Heart right ventricle (tissue), 16 donors: Measurements from ENCODE around the gene SEPTIN10. TPM values are rescaled to one million over a fixed set of nuclear protein-coding genes. Genes with fewer than 3 reads are reported as not detected.

ENCODE experiments used
- ATAC-seq, 8 donors: fragments of 200-7000 bp; cut with Tn5 transposase; one replicate each; pipeline ENCODE4 v1.9.1; 2020; ENCODE audit warnings: mild to moderate bottlenecking in 8 of 8, moderate library complexity in 8 of 8, moderate number of reproducible peaks in 1 of 8
- DNase-seq, 2 donors: peaks; one replicate each; pipeline ENCODE4 v3.0.0-alpha.2; 2020
- H3K27ac ChIP-seq, 10 donors: fragments of 200-600 bp; sonication (generic) in 2 of 10; one replicate each; pipeline versions ENCODE4 v1.5.0 to v1.8.0; 2020 to 2022; ENCODE audit warnings: mild to moderate bottlenecking in 3 of 10
- H3K27me3 ChIP-seq, 7 donors: fragments of 200-600 bp; one replicate each; pipeline ENCODE4 v1.8.0; 2021 to 2022; ENCODE audit warnings: mild to moderate bottlenecking in 2 of 7
- H3K36me3 ChIP-seq, 9 donors: fragments of 200-600 bp; sonication (generic) in 1 of 9; one replicate each; pipeline versions ENCODE4 v1.5.0 to v1.8.0; 2020 to 2022; ENCODE audit warnings: mild to moderate bottlenecking in 2 of 9
- H3K4me1 ChIP-seq, 9 donors: fragments of 200-600 bp; sonication (generic) in 1 of 9; one replicate each; pipeline versions ENCODE4 v1.5.0 to v1.8.0; 2020 to 2022; ENCODE audit warnings: mild to moderate bottlenecking in 4 of 9
- H3K4me3 ChIP-seq, 10 donors: fragments of 200-600 bp; sonication (generic) in 2 of 10; one replicate each; pipeline versions ENCODE4 v1.5.0 to v1.8.0; 2020 to 2022; ENCODE audit warnings: mild to moderate bottlenecking in 7 of 10, moderate library complexity in 2 of 10
- H3K9me3 ChIP-seq, 11 donors: fragments of 200-600 bp in 10 of 11; sonication (generic) in 2 of 11; one replicate each; pipeline versions ENCODE4 v1.5.0 to v1.8.0; 2013 to 2022; ENCODE audit warnings: mild to moderate bottlenecking in 2 of 11, control low read depth in 1 of 11, moderate library complexity in 1 of 11
- WGBS, 2 donors: extraction: QIAGEN DNeasy Blood & Tissue Kit; methylation state at CpG; one replicate each; pipeline ENCODE4 v1.1.7; 2013; ENCODE audit warnings: inconsistent platforms in 1 of 2; 5-methylcytosine and 5-hydroxymethylcytosine counted together
- intact Hi-C, 10 donors: fragments of 100-400 bp; cut with DNase I; formaldehyde crosslinking; loops; one replicate each; pipeline versions ENCODE4 v1.11.1 to v1.14.2; 2022
- polyA plus RNA-seq, 2 donors: library from polyadenylated mRNA; stranded (reverse); fragments of 200-250 nt; gene quantifications; one replicate each; pipeline ENCODE4 v1.2.3, GENCODE V29; 2013
- total RNA-seq, 10 donors: library from RNA; stranded (reverse); fragmentation: NEBNext Ultra II Directional in 3 of 10; extraction: Animal tissue kit (Norgen Biotek cat#: 25700) in 3 of 10; gene quantifications; one replicate each; pipeline versions ENCODE4 v1.2.1 to v1.2.4, GENCODE V29; 2021 to 2023
- TF ChIP-seq, protein P1 (sequence below), 9 donors: fragments of 200-600 bp; sonication (generic) in 2 of 9; IDR thresholded peaks; one replicate each; pipeline versions ENCODE4 v1.5.0 to v1.8.0; 2021 to 2022; ENCODE audit warnings: antibody characterized with exemption in 9 of 9, mild to moderate bottlenecking in 5 of 9, moderate library complexity in 1 of 9
- donor health status: Arrhythmogenic right ventricular cardiomyopathy.
- donor health status: ischemic (EF 13 %, LVEDD 7.1; RV severe dilation, severe dysfunction).
- donor health status: healthy with polysubstance abuse.
- donor health status: DM: no; HTN: yes; CAD: no.
- donor health status: DM: no; HTN: no; CAD: no.
- donor health status: ischemic (EF 25% LVEDD 6.9; RV normal size, moderate dysfunction).
- donor health status: ischemic (EF 25% LVEDD 5.7; RV mildly dilated, moderate dysfunction).
- donor health status: healthy.
- donor health status: DM: yes; HTN: yes; CAD: no.
- donor health status: Ischemic cardiomyopathy.
- donor health status: ischemic (EF 35%, LVEDD 5.7; RV mildly dilated, moderate dysfunction).
- donor health status: nonischemic (EF 11% LVEDD 7.7; RV severe dilation, severe dysfunction).
- donor health status: DM: yes; HTN: yes; CAD: no.
- donor health status: PGD.
- donor health status: ischemic (EF 29% LVEDD 5.4; RV normal size, mild dysfunction).
- donor health status: nonischemic (EF 23%, LVEDD 6.1; RV moderate dilation, normal function).

SEPTIN10 gene
- total and polyA plus RNA-seq, 12 donors = 20.9 to 61.0 (median 50.1) TPM

DNA sequence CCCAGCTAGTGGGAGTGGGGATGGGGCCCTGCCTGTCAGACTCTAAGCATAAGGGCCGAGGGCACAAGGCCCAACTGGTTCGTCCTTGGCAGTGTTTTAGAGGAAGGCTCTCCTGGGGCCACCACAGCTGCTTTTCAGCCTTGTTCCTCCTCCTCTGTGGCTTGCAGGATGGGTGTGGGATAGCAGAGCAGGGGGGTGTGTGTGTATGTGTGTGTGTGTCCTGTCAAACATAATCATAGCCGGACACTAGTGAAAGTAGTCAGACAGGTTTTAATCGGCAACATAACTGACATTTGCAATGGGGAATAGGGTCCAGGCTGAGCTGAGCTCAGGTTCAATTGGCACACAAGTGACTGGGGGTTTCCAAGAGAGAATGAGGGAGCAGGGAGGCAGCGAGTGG is 114.2 kb downstream of the SEPTIN10 start:
- ATAC-seq = peak in 2 of 8 donors; percentile 25 to 45
- Histone ChIP-seq H3K27ac (no peak overlapping the region), H3K9me3 (no peaks in the 10 kb centered on the region), H3K36me3 (peaks cover 0 to 15% (median 0%) of the 10 kb centered on the region in 9 donors), H3K4me1 (peaks cover 0 to 35% (median 10%) of the 10 kb centered on the region in 9 donors), H3K4me3 (no peak overlapping the region), H3K27me3 (no peaks in the 10 kb centered on the region)
- intact Hi-C loops = loop anchor here in 4 of 10 donors (5.0 to 10.0 kb wide), 4 partner anchors 55 to 217 kb away; no protein-coding TSS in a partner anchor
- DNase-seq = no peak
- TF ChIP-seq, protein P1, sequence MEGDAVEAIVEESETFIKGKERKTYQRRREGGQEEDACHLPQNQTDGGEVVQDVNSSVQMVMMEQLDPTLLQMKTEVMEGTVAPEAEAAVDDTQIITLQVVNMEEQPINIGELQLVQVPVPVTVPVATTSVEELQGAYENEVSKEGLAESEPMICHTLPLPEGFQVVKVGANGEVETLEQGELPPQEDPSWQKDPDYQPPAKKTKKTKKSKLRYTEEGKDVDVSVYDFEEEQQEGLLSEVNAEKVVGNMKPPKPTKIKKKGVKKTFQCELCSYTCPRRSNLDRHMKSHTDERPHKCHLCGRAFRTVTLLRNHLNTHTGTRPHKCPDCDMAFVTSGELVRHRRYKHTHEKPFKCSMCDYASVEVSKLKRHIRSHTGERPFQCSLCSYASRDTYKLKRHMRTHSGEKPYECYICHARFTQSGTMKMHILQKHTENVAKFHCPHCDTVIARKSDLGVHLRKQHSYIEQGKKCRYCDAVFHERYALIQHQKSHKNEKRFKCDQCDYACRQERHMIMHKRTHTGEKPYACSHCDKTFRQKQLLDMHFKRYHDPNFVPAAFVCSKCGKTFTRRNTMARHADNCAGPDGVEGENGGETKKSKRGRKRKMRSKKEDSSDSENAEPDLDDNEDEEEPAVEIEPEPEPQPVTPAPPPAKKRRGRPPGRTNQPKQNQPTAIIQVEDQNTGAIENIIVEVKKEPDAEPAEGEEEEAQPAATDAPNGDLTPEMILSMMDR (IDR thresholded peaks at IDR 0.05) = no peak
- 51 to 68% methylated on average over 5 of the region's 5 CpGs for WGBS, 2 donors

DNA sequence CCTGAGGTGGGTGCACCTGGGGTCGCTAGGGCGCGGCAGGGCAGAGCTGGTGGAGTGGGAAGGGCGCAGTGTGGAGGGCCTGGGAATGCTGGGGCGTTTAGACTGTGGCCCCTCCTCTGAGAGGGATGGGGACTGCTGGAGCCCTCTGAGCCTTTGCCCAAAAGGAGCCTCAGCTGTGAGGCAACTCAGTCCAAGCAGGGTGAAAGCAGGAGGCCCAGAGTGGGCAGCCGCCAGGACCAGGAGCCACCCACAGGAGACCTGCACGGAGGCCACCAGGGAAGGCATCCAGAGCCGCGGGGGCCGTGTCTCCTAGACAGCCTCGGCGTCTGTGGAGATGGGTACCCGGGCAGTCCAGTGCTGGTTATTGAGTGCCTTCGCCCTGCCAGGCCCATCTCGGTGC is 114.9 kb downstream of the SEPTIN10 start:
- TF ChIP-seq, protein P1 (IDR thresholded peaks at IDR 0.05) = no peak
- Histone ChIP-seq H3K27me3 (no peaks in the 10 kb centered on the region), H3K9me3 (no peaks in the 10 kb centered on the region), H3K4me1 (peaks cover 0 to 35% (median 10%) of the 10 kb centered on the region in 9 donors), H3K4me3 (no peak overlapping the region), H3K36me3 (peaks cover 0 to 15% (median 0%) of the 10 kb centered on the region in 9 donors), H3K27ac (no peak overlapping the region)
- 89 to 94% methylated on average over 15 of the region's 15 CpGs for WGBS, 2 donors
- DNase-seq (no peak), ATAC-seq (peak in 1 of 8 donors; percentile 8)
- intact Hi-C loops = loop anchor here in 4 of 10 donors (5.0 to 10.0 kb wide), 4 partner anchors 54 to 217 kb away; no protein-coding TSS in a partner anchor

- H3K36me3 ChIP-seq = peaks cover 0 to 10% (median 0%) of the 10 kb centered on the region in 9 donors
- TF ChIP-seq, protein P1 (IDR thresholded peaks at IDR 0.05) = no peak
- 56 to 70% methylated on average over 19 of the region's 19 CpGs for WGBS, 2 donors
- DNase-seq = peak in 1 of 2 donors; percentile 34
- H3K4me1 ChIP-seq = peaks cover 0 to 35% (median 10%) of the 10 kb centered on the region in 9 donors
- peak in 6 of 8 donors; percentile 28 to 59 (median 42) for ATAC-seq
- no peaks in the 10 kb centered on the region for H3K27me3 ChIP-seq
- intact Hi-C loops = loop anchor here in 4 of 10 donors (5.0 to 10.0 kb wide), 4 partner anchors 53 to 216 kb away; no protein-coding TSS in a partner anchor
- H3K4me3 ChIP-seq = peak overlapping the region in 1 of 10 donors; percentile 8
- H3K27ac ChIP-seq = peak overlapping the region in 2 of 10 donors; percentile 22 to 60
- H3K9me3 ChIP-seq = no peaks in the 10 kb centered on the region
These were observed 115.6 kb downstream of the SEPTIN10 start for GRCh38 chr2:109497911-109498870.

DNA sequence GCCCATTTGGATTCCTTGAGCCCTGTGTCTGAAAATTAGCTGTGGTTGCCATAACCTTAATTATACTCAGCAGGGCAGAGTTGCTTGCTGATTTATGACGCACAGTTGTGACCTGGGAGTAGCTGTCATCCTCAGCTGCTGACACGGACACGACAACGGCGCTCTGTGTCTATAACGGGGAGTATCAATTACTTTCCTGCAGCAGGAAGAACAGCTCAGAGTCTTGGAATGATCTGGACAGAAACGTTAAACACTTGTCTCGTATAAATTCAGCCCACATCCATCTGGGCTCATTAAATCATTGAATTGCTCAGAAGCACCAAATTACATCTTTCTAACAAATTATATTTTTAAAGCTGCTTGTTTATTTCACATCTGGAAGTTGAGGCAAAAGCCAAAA is 116.3 kb downstream of the SEPTIN10 start:
- H3K36me3 ChIP-seq = peaks cover 0 to 12% (median 0%) of the 10 kb centered on the region in 9 donors
- no peaks in the 10 kb centered on the region for H3K9me3 ChIP-seq
- peak overlapping the region in 2 of 10 donors; percentile 5 to 60 for H3K27ac ChIP-seq
- H3K4me1 ChIP-seq = peaks cover 0 to 35% (median 10%) of the 10 kb centered on the region in 9 donors
- no peaks in the 10 kb centered on the region for H3K27me3 ChIP-seq
- TF ChIP-seq, protein P1 (IDR thresholded peaks at IDR 0.05) = no peak
- WGBS, 2 donors = 47 to 55% methylated on average over 8 of the region's 8 CpGs
- peak overlapping the region in 1 of 10 donors; percentile 8 for H3K4me3 ChIP-seq
- ATAC-seq (peak in 4 of 8 donors; percentile 3 to 74 (median 34)), DNase-seq (no peak)
- intact Hi-C loops = loop anchor here in 4 of 10 donors (5.0 to 10.0 kb wide), 4 partner anchors 53 to 215 kb away; no protein-coding TSS in a partner anchor
